Stimulated activated CD4-positive, alpha-beta T cell treated with anti-CD3 and anti-CD28 coated beads, Interleukin-4, amount 100 ng/mL, for 48 hours (primary cell): ENCODE results near the gene ERC2.
"Not testable (repeated sequence)": the region's sequence is repeated elsewhere in the genome, so short reads cannot be mapped to it uniquely, and the experiment has no call there.

Experiments used
- DNase-seq, 2 donors: peaks; one replicate each; pipeline ENCODE4 v3.0.0-alpha.2; 2020; ENCODE audit warnings: low read depth in 2 of 2

The ERC2 gene

GRCh38 chr3:55525436-55525835 lies 942.8 kb downstream of the ERC2 start:
- no peak for DNase-seq

GRCh38 chr3:55524565-55525244 lies 943.6 kb downstream of the ERC2 start:
- DNase-seq = no peak

GRCh38 chr3:55523471-55523870 lies 944.8 kb downstream of the ERC2 start:
- no peak for DNase-seq

GRCh38 chr3:55521738-55522421 lies 946.4 kb downstream of the ERC2 start:
- DNase-seq = no peak

- no peak for DNase-seq
Measured at GRCh38 chr3:55521064-55521737, 947.1 kb downstream of the ERC2 start.

- DNase-seq = no peak
Measured at GRCh38 chr3:55519019-55519418, 949.2 kb downstream of the ERC2 start.

- no peak for DNase-seq
Measured at GRCh38 chr3:55518451-55518850, 949.8 kb downstream of the ERC2 start.

- DNase-seq = no peak
Measured at GRCh38 chr3:55516392-55517030, 951.8 kb downstream of the ERC2 start.

GRCh38 chr3:55515550-55516246 lies 952.6 kb downstream of the ERC2 start:
- no peak for DNase-seq

GRCh38 chr3:55514962-55515361 lies 953.3 kb downstream of the ERC2 start:
- no peak for DNase-seq

GRCh38 chr3:55512571-55513343 lies 955.5 kb downstream of the ERC2 start:
- no peak for DNase-seq

- no peak for DNase-seq
Measured at GRCh38 chr3:55511895-55512570, 956.2 kb downstream of the ERC2 start.

- no peak for DNase-seq
Measured at GRCh38 chr3:55508335-55508734, 959.9 kb downstream of the ERC2 start.

GRCh38 chr3:55507808-55508207 lies 960.5 kb downstream of the ERC2 start:
- DNase-seq = no peak

GRCh38 chr3:55505776-55506175 lies 962.5 kb downstream of the ERC2 start:
- no peak for DNase-seq

- DNase-seq = not testable (repeated sequence)
Measured at GRCh38 chr3:55505102-55505501, 963.2 kb downstream of the ERC2 start.

- no peak for DNase-seq
Measured at GRCh38 chr3:55501905-55502304, 966.4 kb downstream of the ERC2 start.

- DNase-seq = no peak
Measured at GRCh38 chr3:55500555-55501330, 967.5 kb downstream of the ERC2 start.

- DNase-seq = no peak
Measured at GRCh38 chr3:55498520-55498919, 969.7 kb downstream of the ERC2 start.

- DNase-seq = no peak
Measured at GRCh38 chr3:55497250-55497649, 971.0 kb downstream of the ERC2 start.
